H1 (cell line): ENCODE measurements around the gene VPS37C. TPM values are rescaled to one million over a fixed set of nuclear protein-coding genes. Genes with fewer than 3 reads are reported as not detected.

ENCODE experiments used
- CTCF ChIA-PET: fragments of 300-600 bp; sonication (Branson Sonifier 250); formaldehyde crosslinking; loops from one replicate; lab custom pipeline; 2021; ENCODE audit not compliant: partially characterized antibody; lab: Charles Lee
- POLR2A ChIA-PET: fragments of 300-600 bp; sonication (Branson Sonifier 250); formaldehyde crosslinking; loops from one replicate; lab custom pipeline; 2021; ENCODE audit warnings: inconsistent platforms; ENCODE audit not compliant: partially characterized antibody; lab: Charles Lee
- DNase-seq, 2 experiments: peaks; one replicate each; pipeline versions ENCODE4 v3.0.0 to v3.0.0-alpha.2; 2010 to 2022; ENCODE audit warnings: low spot score in 2 of 2, low read depth in 1 of 2, mixed read lengths in 1 of 2
- FAIRE-seq: peaks from 2 replicates; lab custom pipeline; 2011; peaks lifted over from hg19 to GRCh38; lab: Jason Lieb, UNC
- H2AFZ ChIP-seq: 2 replicates; pipeline ENCODE4 v1.8.1; 2012; ENCODE audit warnings: low read length, inconsistent platforms
- H2AK5ac ChIP-seq: 2 replicates; pipeline ENCODE4 v1.6.1; 2013; ENCODE audit warnings: low read depth, low read length
- H2BK120ac ChIP-seq: replicated peaks from 2 replicates; pipeline ENCODE3; 2013; ENCODE audit warnings: low read depth, low read length, inconsistent platforms
- H2BK12ac ChIP-seq: 2 replicates; pipeline ENCODE4 v1.6.1; 2013; ENCODE audit warnings: low read depth, low read length
- H2BK15ac ChIP-seq: 2 replicates; pipeline ENCODE4 v1.6.1; 2013; ENCODE audit warnings: low read length
- H2BK20ac ChIP-seq: 2 replicates; pipeline ENCODE4 v1.6.1; 2013; ENCODE audit warnings: low read length
- H2BK5ac ChIP-seq: 2 replicates; pipeline ENCODE4 v1.6.1; 2013; ENCODE audit warnings: low read depth, low read length
- H3K14ac ChIP-seq: 2 replicates; pipeline ENCODE4 v1.6.1; 2013; ENCODE audit warnings: inconsistent platforms; ENCODE audit not compliant: insufficient read length
- H3K18ac ChIP-seq: 2 replicates; pipeline ENCODE4 v1.6.1; 2013; ENCODE audit warnings: low read length; ENCODE audit errors: extremely low read depth
- H3K23ac ChIP-seq: 2 replicates; pipeline ENCODE4 v1.6.1; 2013; ENCODE audit warnings: inconsistent platforms; ENCODE audit not compliant: insufficient read length
- H3K23me2 ChIP-seq: 2 replicates; pipeline ENCODE4 v1.6.1; 2013; ENCODE audit warnings: low read depth, low read length
- H3K27ac ChIP-seq: 2 replicates; pipeline ENCODE4 v1.6.1; 2011; ENCODE audit warnings: low read depth, low read length, inconsistent platforms
- H3K27me3 ChIP-seq, 4 experiments: replicated peaks in 1 of 4; 1 replicate in 1 of 4; 2 replicates in 3 of 4; pipeline versions ENCODE4 v1.6.1 to v1.8.1; 2011 to 2013; ENCODE audit warnings: low read length in 3 of 4, mild to moderate bottlenecking in 3 of 4, inconsistent platforms in 2 of 4, mixed read lengths in 2 of 4, moderate library complexity in 1 of 4; ENCODE audit not compliant: control insufficient read depth in 3 of 4, insufficient read depth in 3 of 4; ENCODE audit errors: extremely low read depth in 1 of 4
- H3K36me3 ChIP-seq, 4 experiments: 2 replicates each; pipeline versions ENCODE4 v1.6.1 to v1.8.1; 2011 to 2013; ENCODE audit warnings: mild to moderate bottlenecking in 4 of 4, low read length in 3 of 4, moderate library complexity in 2 of 4, control low read depth in 1 of 4, inconsistent platforms in 1 of 4; ENCODE audit not compliant: insufficient read depth in 4 of 4, control insufficient read depth in 2 of 4
- H3K4ac ChIP-seq: replicated peaks from 2 replicates; pipeline ENCODE3; 2013; ENCODE audit warnings: low read length, low read depth, mixed read lengths, inconsistent platforms; ENCODE audit not compliant: insufficient read length
- H3K4me1 ChIP-seq, 4 experiments: replicated peaks in 1 of 4; 1 replicate in 1 of 4; 2 replicates in 3 of 4; pipeline versions ENCODE4 v1.6.1 to v1.8.1; 2011 to 2013; ENCODE audit warnings: low read length in 3 of 4, inconsistent platforms in 2 of 4, mixed read lengths in 1 of 4; ENCODE audit not compliant: insufficient read depth in 4 of 4, control insufficient read depth in 3 of 4
- H3K4me2 ChIP-seq, 2 experiments: 2 replicates each; pipeline versions ENCODE4 v1.6.1 to v1.8.1; 2011 to 2013; ENCODE audit warnings: low read depth in 2 of 2, low read length in 2 of 2, control low read depth in 1 of 2, inconsistent platforms in 1 of 2, mild to moderate bottlenecking in 1 of 2; ENCODE audit not compliant: insufficient read depth in 1 of 2
- H3K4me3 ChIP-seq, 4 experiments: fragments of 200-600, 300-600 bp in 1 of 4; sonication (generic), shearing (Covaris generic), sonication (Bioruptor Twin) in 1 of 4; 2 replicates each; pipeline versions ENCODE4 v1.5.1 to v1.8.1; 2011 to 2016; ENCODE audit warnings: low read length in 4 of 4, low read depth in 3 of 4, control low read depth in 2 of 4, inconsistent platforms in 2 of 4, mild to moderate bottlenecking in 2 of 4, mixed read lengths in 1 of 4, moderate library complexity in 1 of 4; ENCODE audit not compliant: insufficient read depth in 2 of 4; ENCODE audit errors: extremely low read depth in 1 of 4
- H3K56ac ChIP-seq: replicated peaks from 2 replicates; pipeline ENCODE3; 2013; ENCODE audit warnings: low read depth, mild to moderate bottlenecking, mixed read lengths, low read length, inconsistent platforms; ENCODE audit not compliant: insufficient read length
- H3K79me1 ChIP-seq: 2 replicates; pipeline ENCODE4 v1.6.1; 2013; ENCODE audit warnings: low read depth, low read length, control low read depth
- H3K79me2 ChIP-seq, 2 experiments: 2 replicates each; pipeline versions ENCODE4 v1.6.1 to v1.8.1; 2012 to 2013; ENCODE audit warnings: low read length in 2 of 2, mild to moderate bottlenecking in 2 of 2, inconsistent platforms in 1 of 2; ENCODE audit not compliant: insufficient read depth in 2 of 2, control insufficient read depth in 1 of 2
- H3K9ac ChIP-seq, 4 experiments: replicated peaks in 1 of 4; 1 replicate in 1 of 4; 2 replicates in 3 of 4; pipeline versions ENCODE4 v1.6.1 to v1.8.1; 2011 to 2013; ENCODE audit warnings: low read depth in 3 of 4, low read length in 3 of 4, control low read depth in 2 of 4, mild to moderate bottlenecking in 2 of 4, moderate library complexity in 2 of 4, inconsistent platforms in 1 of 4; ENCODE audit errors: extremely low read depth in 1 of 4
- H3K9me3 ChIP-seq, 2 experiments: 2 replicates each; pipeline versions ENCODE4 v1.6.1 to v1.8.1; 2012 to 2013; ENCODE audit warnings: mild to moderate bottlenecking in 2 of 2, moderate library complexity in 2 of 2, control low read depth in 1 of 2, inconsistent platforms in 1 of 2, low read depth in 1 of 2, low read length in 1 of 2, mixed read lengths in 1 of 2; ENCODE audit not compliant: insufficient read depth in 2 of 2
- H4K20me1 ChIP-seq, 2 experiments: replicated peaks in 1 of 2; 2 replicates each; pipeline versions ENCODE3 to v1.8.1; 2011 to 2013; ENCODE audit warnings: inconsistent platforms in 2 of 2, low read length in 2 of 2, mild to moderate bottlenecking in 1 of 2; ENCODE audit not compliant: insufficient read depth in 2 of 2, control insufficient read depth in 1 of 2
- H4K5ac ChIP-seq: 2 replicates; pipeline ENCODE4 v1.6.1; 2013; ENCODE audit warnings: low read length, low read depth, mixed read lengths, inconsistent platforms; ENCODE audit not compliant: insufficient read length
- H4K8ac ChIP-seq: 2 replicates; pipeline ENCODE4 v1.8.0; 2013; ENCODE audit warnings: mild to moderate bottlenecking, moderate library complexity, low read length, inconsistent platforms; ENCODE audit not compliant: insufficient read depth; ENCODE audit errors: extremely low read depth
- H4K91ac ChIP-seq: replicated peaks from 2 replicates; pipeline ENCODE3; 2013; ENCODE audit warnings: low read length, mixed read lengths, inconsistent platforms; ENCODE audit not compliant: insufficient read length
- ATF2 ChIP-seq: IDR thresholded peaks from 2 replicates; pipeline ENCODE4 v1.6.1; 2012; ENCODE audit warnings: low read length, inconsistent platforms
- SIN3A ChIP-seq, 2 experiments: IDR thresholded peaks in 1 of 2; conservative IDR thresholded peaks in 1 of 2; 2 replicates each; pipeline ENCODE4 v1.6.1; 2011 to 2012; ENCODE audit warnings: low read length in 2 of 2, improper control_type of control experiment in 1 of 2, low read depth in 1 of 2, mild to moderate bottlenecking in 1 of 2
- TAF1 ChIP-seq: IDR thresholded peaks from 2 replicates; pipeline ENCODE4 v1.6.1; 2011; ENCODE audit warnings: mild to moderate bottlenecking, low read depth, low read length
- WGBS, 2 experiments: shearing (Covaris generic) in 1 of 2; methylation state at CpG; one replicate each; pipeline versions ENCODE4 v1.1.6 to v1.1.7; 2013 to 2015; ENCODE audit warnings: low lambda C conversion rate in 2 of 2, mixed read lengths in 2 of 2, inconsistent platforms in 1 of 2, low coverage in 1 of 2, missing lambda C conversion rate in 1 of 2; ENCODE audit not compliant: insufficient replicate concordance in 2 of 2, insufficient coverage in 1 of 2, insufficient read length in 1 of 2; ENCODE audit errors: extremely low coverage in 1 of 2, missing lambda C conversion rate in 1 of 2; 5-methylcytosine and 5-hydroxymethylcytosine counted together
- polyA plus RNA-seq, 7 experiments: library from polyadenylated mRNA; depleted of rRNA in 3 of 7; stranded (reverse) in 5 of 7; unstranded in 2 of 7; fragments of >200 nt in 5 of 7; fragments of 200-250 nt in 2 of 7; gene quantifications; 1 replicate in 5 of 7; 2 replicates in 1 of 7; 4 replicates in 1 of 7; pipeline versions ENCODE4 v1.2.1 to v1.2.3, GENCODE V29; 2011 to 2013; ENCODE audit warnings: missing spikeins in 2 of 7, mixed read lengths in 2 of 7
- total RNA-seq: library from RNA; stranded (reverse); fragmentation: NEBNext Ultra II Directional; extraction: Animal tissue kit (Norgen Biotek cat#: 25700); gene quantifications from 2 replicates; pipeline ENCODE4 v1.2.1, GENCODE V29; 2021

VPS37C gene
- total and polyA plus RNA-seq, 2 of the 8 experiments (the other 6 are each of a cell fraction or from before 2014, with no cell fraction given), result 12.9 to 21.0 TPM

GRCh38 chr11:61113201-61113600 lies 48.0 kb downstream of the VPS37C start:
- POLR2A ChIA-PET, result interaction anchor here (1.1 kb wide), 1 partner anchor 15 kb away, joined by 3 read pairs; no protein-coding TSS in a partner anchor
- TF ChIP-seq SIN3A (conservative IDR thresholded peaks at IDR 0.05 in 1 of 2, IDR thresholded peaks at IDR 0.05 in 1 of 2; ENCODE audit: low read depth in 1 of 2, low read length in 2 of 2) (no peak), ATF2 (no peak), TAF1 (no peak)

More at GRCh38 chr11:61113201-61113600, 48.0 kb downstream of the VPS37C start:
- WGBS, 2 experiments, result 84% methylated on average over 9 of the region's 9 CpGs; no CpG with 5 or more reads in 1 of the 2 experiments
- no peak overlapping the region for H2AFZ ChIP-seq
- H3K14ac ChIP-seq, result no peak overlapping the region
- no peak overlapping the region for H2AK5ac ChIP-seq
- no peak overlapping the region for H3K56ac ChIP-seq
- no peak overlapping the region for H2BK5ac ChIP-seq
- H3K23me2 ChIP-seq, result peaks cover 7% of the 10 kb centered on the region; the same call in 1 of the 2 replicates
- no peaks in the 10 kb centered on the region for H3K79me2 ChIP-seq
- FAIRE-seq, result no peak
- no peak overlapping the region for H3K27ac ChIP-seq
- no peak overlapping the region for H3K4me2 ChIP-seq
- no peak overlapping the region for H3K23ac ChIP-seq
- H3K18ac ChIP-seq, result no peak overlapping the region
- H4K5ac ChIP-seq, result no peak overlapping the region
- H3K27me3 ChIP-seq, result no peaks in the 10 kb centered on the region; a peak in 1 of 7 replicates
- H4K91ac ChIP-seq, result no peak overlapping the region
- no peaks in the 10 kb centered on the region for H3K36me3 ChIP-seq
- H2BK15ac ChIP-seq, result no peak overlapping the region
- no peak overlapping the region for H2BK20ac ChIP-seq
- no peak overlapping the region for H3K4ac ChIP-seq
- H3K9ac ChIP-seq, result no peak overlapping the region
- H4K20me1 ChIP-seq, result peaks cover 0 to 3% of the 10 kb centered on the region in 2 experiments
- H2BK120ac ChIP-seq, result no peak overlapping the region
- H3K9me3 ChIP-seq, result no peaks in the 10 kb centered on the region
- no peak overlapping the region for H4K8ac ChIP-seq
- no peak for DNase-seq
- no peaks in the 10 kb centered on the region for H3K4me1 ChIP-seq
- no peaks in the 10 kb centered on the region for H3K79me1 ChIP-seq
- no peak overlapping the region for H2BK12ac ChIP-seq
- H3K4me3 ChIP-seq, result no peak overlapping the region
- CTCF ChIA-PET, result interaction anchor here (0.6 to 3.8 kb wide), 9 partner anchors 13 to 272 kb away, joined by 3 to 14 read pairs (median 6); no protein-coding TSS in a partner anchor
